Mesothelial cell of epicardium (in vitro differentiated cells): ENCODE results near the gene UBE2G2. TPM values are rescaled to one million over a fixed set of nuclear protein-coding genes. Genes with fewer than 3 reads are reported as not detected.

Experiments
- DNase-seq, 2 experiments: peaks; one replicate each; pipeline ENCODE4 v3.0.0; 2021; ENCODE audit warnings: low spot score in 2 of 2; ENCODE audit not compliant: unreplicated experiment in 2 of 2
- H3K27ac Mint-ChIP-seq: 2 replicates; pipeline ENCODE4 v1.8.0; 2021; ENCODE audit warnings: mixed read lengths
- H3K27me3 Mint-ChIP-seq: 2 replicates; pipeline ENCODE4 v1.8.0; 2021; ENCODE audit warnings: low read depth, mixed read lengths
- H3K36me3 Mint-ChIP-seq: 2 replicates; pipeline ENCODE4 v1.8.0; 2021; ENCODE audit warnings: mixed read lengths
- H3K4me1 Mint-ChIP-seq: 2 replicates; pipeline ENCODE4 v1.8.0; 2021; ENCODE audit warnings: mixed read lengths
- H3K4me3 Mint-ChIP-seq: 2 replicates; pipeline ENCODE4 v1.8.0; 2021; ENCODE audit warnings: mild to moderate bottlenecking, moderate library complexity, mixed read lengths
- H3K9me3 Mint-ChIP-seq: 2 replicates; pipeline ENCODE4 v1.8.0; 2021; ENCODE audit warnings: mixed read lengths
- CTCF ChIP-seq: fragments of 200-600 bp; sonication (generic); IDR thresholded peaks from one replicate; pipeline ENCODE4 v1.5.0; 2021; ENCODE audit warnings: antibody characterized with exemption; ENCODE audit not compliant: unreplicated experiment
- total RNA-seq: library from RNA; stranded (reverse); gene quantifications from 3 replicates; pipeline ENCODE4 v1.2.1, GENCODE V29; 2021

Gene UBE2G2
- total RNA-seq, 1 donor from 2014 or later = 95.4 TPM

GRCh38 chr21:44789880-44790279 lies 11.7 kb downstream of the UBE2G2 start:
- no peak for DNase-seq
- no peak overlapping the region for H3K4me3 Mint-ChIP-seq
- H3K36me3 Mint-ChIP-seq = peaks cover 9% of the 10 kb centered on the region
- no peaks in the 10 kb centered on the region for H3K9me3 Mint-ChIP-seq
- peaks cover 15% of the 10 kb centered on the region for H3K4me1 Mint-ChIP-seq
- no peaks in the 10 kb centered on the region for H3K27me3 Mint-ChIP-seq
- H3K27ac Mint-ChIP-seq = no peak overlapping the region
- TF ChIP-seq CTCF = no peak

GRCh38 chr21:44785620-44786335 lies 15.8 kb downstream of the UBE2G2 start:
- TF ChIP-seq CTCF = no peak
- H3K4me3 Mint-ChIP-seq = no peak overlapping the region
- no peak overlapping the region for H3K27ac Mint-ChIP-seq
- H3K9me3 Mint-ChIP-seq = peaks cover 10% of the 10 kb centered on the region
- no peaks in the 10 kb centered on the region for H3K27me3 Mint-ChIP-seq
- peaks cover 11% of the 10 kb centered on the region for H3K4me1 Mint-ChIP-seq
- peaks cover 22% of the 10 kb centered on the region for H3K36me3 Mint-ChIP-seq
- no peak for DNase-seq

GRCh38 chr21:44784810-44785209 lies 16.8 kb downstream of the UBE2G2 start:
- H3K27ac Mint-ChIP-seq = no peak overlapping the region
- H3K9me3 Mint-ChIP-seq = peaks cover 10% of the 10 kb centered on the region
- no peak for DNase-seq
- no peaks in the 10 kb centered on the region for H3K27me3 Mint-ChIP-seq
- no peak overlapping the region for H3K4me3 Mint-ChIP-seq
- H3K36me3 Mint-ChIP-seq = peaks cover 22% of the 10 kb centered on the region
- H3K4me1 Mint-ChIP-seq = peaks cover 21% of the 10 kb centered on the region
- TF ChIP-seq CTCF = no peak

- H3K9me3 Mint-ChIP-seq = peaks cover 10% of the 10 kb centered on the region
- no peak for DNase-seq
- peaks cover 20% of the 10 kb centered on the region for H3K36me3 Mint-ChIP-seq
- no peaks in the 10 kb centered on the region for H3K27me3 Mint-ChIP-seq
- no peak for TF ChIP-seq CTCF
- no peak overlapping the region for H3K27ac Mint-ChIP-seq
- no peak overlapping the region for H3K4me3 Mint-ChIP-seq
- peaks cover 25% of the 10 kb centered on the region for H3K4me1 Mint-ChIP-seq
Observed at GRCh38 chr21:44783020-44783696, 18.5 kb downstream of the UBE2G2 start.

- TF ChIP-seq CTCF = no peak
- H3K27me3 Mint-ChIP-seq = no peaks in the 10 kb centered on the region
- H3K4me1 Mint-ChIP-seq = peaks cover 22% of the 10 kb centered on the region
- peaks cover 10% of the 10 kb centered on the region for H3K9me3 Mint-ChIP-seq
- peaks cover 20% of the 10 kb centered on the region for H3K36me3 Mint-ChIP-seq
- H3K27ac Mint-ChIP-seq = peak overlapping the region; percentile 77
- no peak overlapping the region for H3K4me3 Mint-ChIP-seq
- DNase-seq = no peak
Observed at GRCh38 chr21:44780767-44781459, 20.7 kb downstream of the UBE2G2 start.
